HL-60 (cell line): Measurements from ENCODE around the gene TPM1.
"Not testable (repeated sequence)": the region's sequence is repeated elsewhere in the genome, so short reads cannot be mapped to it uniquely, and the experiment has no call there.

Experiments
- POLR2AphosphoS5 ChIP-seq: IDR thresholded peaks from 2 replicates; pipeline ENCODE4 v1.6.1; 2012; ENCODE audit warnings: low read depth
- TF ChIP-seq, protein P1 (sequence below): IDR thresholded peaks from one replicate; pipeline ENCODE4 v1.5.1; 2011; ENCODE audit warnings: low read length, control low read depth, inconsistent platforms; ENCODE audit not compliant: insufficient read depth
- TF ChIP-seq, protein P2 (sequence below): IDR thresholded peaks from 2 replicates; pipeline ENCODE4 v1.6.1; 2012; ENCODE audit warnings: low read depth; ENCODE audit not compliant: insufficient replicate concordance

DNA sequence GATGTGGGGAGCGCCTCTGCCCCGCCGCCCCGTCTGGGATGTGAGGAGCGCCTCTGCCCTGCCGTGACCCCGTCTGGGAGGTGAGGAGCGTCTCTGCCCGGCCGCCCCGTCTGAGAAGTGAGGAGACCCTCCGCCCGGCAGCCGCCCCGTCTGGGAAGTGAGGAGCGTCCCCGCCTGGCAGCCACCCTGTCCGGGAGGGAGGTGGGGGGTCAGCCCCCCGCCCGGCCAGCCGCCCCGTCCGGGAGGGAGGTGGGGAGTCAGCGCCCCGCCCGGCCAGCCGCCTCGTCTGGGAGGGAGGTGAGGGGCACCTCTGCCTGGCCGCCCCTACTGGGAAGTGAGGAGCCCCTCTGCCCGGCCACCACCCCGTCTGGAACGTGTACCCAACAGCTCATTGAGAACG is 56.4 kb downstream of the TPM1 start:
- TF ChIP-seq, protein P1, sequence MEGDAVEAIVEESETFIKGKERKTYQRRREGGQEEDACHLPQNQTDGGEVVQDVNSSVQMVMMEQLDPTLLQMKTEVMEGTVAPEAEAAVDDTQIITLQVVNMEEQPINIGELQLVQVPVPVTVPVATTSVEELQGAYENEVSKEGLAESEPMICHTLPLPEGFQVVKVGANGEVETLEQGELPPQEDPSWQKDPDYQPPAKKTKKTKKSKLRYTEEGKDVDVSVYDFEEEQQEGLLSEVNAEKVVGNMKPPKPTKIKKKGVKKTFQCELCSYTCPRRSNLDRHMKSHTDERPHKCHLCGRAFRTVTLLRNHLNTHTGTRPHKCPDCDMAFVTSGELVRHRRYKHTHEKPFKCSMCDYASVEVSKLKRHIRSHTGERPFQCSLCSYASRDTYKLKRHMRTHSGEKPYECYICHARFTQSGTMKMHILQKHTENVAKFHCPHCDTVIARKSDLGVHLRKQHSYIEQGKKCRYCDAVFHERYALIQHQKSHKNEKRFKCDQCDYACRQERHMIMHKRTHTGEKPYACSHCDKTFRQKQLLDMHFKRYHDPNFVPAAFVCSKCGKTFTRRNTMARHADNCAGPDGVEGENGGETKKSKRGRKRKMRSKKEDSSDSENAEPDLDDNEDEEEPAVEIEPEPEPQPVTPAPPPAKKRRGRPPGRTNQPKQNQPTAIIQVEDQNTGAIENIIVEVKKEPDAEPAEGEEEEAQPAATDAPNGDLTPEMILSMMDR, result not testable (repeated sequence)
- not testable (repeated sequence) for TF ChIP-seq POLR2AphosphoS5
- TF ChIP-seq, protein P2, sequence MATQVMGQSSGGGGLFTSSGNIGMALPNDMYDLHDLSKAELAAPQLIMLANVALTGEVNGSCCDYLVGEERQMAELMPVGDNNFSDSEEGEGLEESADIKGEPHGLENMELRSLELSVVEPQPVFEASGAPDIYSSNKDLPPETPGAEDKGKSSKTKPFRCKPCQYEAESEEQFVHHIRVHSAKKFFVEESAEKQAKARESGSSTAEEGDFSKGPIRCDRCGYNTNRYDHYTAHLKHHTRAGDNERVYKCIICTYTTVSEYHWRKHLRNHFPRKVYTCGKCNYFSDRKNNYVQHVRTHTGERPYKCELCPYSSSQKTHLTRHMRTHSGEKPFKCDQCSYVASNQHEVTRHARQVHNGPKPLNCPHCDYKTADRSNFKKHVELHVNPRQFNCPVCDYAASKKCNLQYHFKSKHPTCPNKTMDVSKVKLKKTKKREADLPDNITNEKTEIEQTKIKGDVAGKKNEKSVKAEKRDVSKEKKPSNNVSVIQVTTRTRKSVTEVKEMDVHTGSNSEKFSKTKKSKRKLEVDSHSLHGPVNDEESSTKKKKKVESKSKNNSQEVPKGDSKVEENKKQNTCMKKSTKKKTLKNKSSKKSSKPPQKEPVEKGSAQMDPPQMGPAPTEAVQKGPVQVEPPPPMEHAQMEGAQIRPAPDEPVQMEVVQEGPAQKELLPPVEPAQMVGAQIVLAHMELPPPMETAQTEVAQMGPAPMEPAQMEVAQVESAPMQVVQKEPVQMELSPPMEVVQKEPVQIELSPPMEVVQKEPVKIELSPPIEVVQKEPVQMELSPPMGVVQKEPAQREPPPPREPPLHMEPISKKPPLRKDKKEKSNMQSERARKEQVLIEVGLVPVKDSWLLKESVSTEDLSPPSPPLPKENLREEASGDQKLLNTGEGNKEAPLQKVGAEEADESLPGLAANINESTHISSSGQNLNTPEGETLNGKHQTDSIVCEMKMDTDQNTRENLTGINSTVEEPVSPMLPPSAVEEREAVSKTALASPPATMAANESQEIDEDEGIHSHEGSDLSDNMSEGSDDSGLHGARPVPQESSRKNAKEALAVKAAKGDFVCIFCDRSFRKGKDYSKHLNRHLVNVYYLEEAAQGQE, result not testable (repeated sequence)
